Erythroblast (primary cell): ENCODE data around the gene KLHDC8B.

ENCODE experiments used
- GATA1 ChIP-seq: IDR thresholded peaks from 2 replicates; pipeline ENCODE4 v1.6.1; 2011; ENCODE audit warnings: low read depth, mild to moderate bottlenecking, control low read depth, low read length, moderate library complexity
- POLR2A ChIP-seq: IDR thresholded peaks from 2 replicates; pipeline ENCODE4 v1.6.1; 2011; ENCODE audit warnings: mild to moderate bottlenecking, low read length

GRCh38 chr3:49199239-49199899, 28.0 kb downstream of the KLHDC8B start:
- TF ChIP-seq POLR2A (no peak), GATA1 (no peak)
